Measurements from ENCODE around the gene ADAMTS12.
"Not testable (repeated sequence)": the region's sequence is repeated elsewhere in the genome, so short reads cannot be mapped to it uniquely, and the experiment has no call there.

ADAMTS12 gene

DNA sequence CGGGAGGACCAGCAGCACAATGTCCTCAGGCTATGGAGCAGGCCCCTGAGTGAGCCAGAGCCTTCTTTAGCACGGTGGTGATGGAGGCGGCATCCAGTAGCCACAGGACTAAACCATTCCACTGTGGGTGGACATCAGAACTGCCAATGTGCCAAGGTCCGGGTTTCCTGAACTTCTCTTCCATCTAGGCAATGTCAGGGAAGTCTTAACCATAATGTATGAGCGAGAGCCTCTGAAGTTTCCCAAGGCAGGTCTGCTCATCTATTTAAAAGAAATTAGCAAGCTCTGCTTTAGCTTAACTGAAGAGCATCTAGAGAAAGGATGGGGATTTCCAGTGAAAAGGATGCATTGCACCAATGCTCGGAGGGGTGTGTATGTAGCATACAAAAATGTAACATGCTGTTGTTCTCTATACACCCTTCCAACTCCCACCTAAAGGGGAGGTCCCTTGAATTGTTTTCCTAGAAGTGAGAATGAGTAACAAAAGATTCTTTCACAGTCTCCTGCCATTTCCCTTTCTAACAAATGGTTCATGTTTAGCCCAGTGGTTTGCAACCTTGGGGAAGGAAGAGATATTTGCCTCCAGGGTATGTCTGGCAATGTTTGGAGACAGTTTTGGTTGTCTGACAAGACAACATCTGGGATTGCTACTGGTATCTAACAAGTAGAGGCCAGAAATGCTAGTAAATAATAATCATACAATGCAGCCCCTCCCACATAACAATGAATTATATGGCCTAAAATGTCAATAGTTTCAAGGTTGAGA lies 38.3 kb upstream of the ADAMTS12 start:
- DNase-seq (ENCODE audit: low read depth): no peak
- TF ChIP-seq, protein P1, sequence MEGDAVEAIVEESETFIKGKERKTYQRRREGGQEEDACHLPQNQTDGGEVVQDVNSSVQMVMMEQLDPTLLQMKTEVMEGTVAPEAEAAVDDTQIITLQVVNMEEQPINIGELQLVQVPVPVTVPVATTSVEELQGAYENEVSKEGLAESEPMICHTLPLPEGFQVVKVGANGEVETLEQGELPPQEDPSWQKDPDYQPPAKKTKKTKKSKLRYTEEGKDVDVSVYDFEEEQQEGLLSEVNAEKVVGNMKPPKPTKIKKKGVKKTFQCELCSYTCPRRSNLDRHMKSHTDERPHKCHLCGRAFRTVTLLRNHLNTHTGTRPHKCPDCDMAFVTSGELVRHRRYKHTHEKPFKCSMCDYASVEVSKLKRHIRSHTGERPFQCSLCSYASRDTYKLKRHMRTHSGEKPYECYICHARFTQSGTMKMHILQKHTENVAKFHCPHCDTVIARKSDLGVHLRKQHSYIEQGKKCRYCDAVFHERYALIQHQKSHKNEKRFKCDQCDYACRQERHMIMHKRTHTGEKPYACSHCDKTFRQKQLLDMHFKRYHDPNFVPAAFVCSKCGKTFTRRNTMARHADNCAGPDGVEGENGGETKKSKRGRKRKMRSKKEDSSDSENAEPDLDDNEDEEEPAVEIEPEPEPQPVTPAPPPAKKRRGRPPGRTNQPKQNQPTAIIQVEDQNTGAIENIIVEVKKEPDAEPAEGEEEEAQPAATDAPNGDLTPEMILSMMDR (IDR thresholded peaks at IDR 0.05; ENCODE audit: low read depth, low read length, missing control alignments): no peak

DNA sequence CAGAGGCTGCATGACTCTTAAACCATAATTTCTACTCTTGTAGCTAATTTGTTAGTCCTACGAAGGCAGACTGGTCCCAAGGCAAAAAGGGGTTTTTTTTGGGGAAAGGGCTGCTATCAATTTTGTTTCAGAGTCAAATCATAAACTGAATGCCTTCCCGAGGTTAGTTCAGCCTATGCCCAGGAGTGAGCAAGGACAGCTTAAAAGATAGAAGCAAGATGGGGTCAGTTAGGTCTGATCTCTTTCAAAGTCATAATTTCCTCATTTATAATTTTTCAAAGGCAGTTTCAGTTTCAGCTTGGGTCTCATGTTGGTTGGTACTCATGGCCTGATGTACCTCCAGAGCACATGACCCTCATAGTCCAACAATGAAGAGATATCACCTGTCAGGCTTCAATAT lies 36.5 kb upstream of the ADAMTS12 start:
- no peak overlapping the region for H3K4me3 ChIP-seq (ENCODE audit: low read depth, low read length)
- TF ChIP-seq, protein P1 (IDR thresholded peaks at IDR 0.05; ENCODE audit: low read depth, low read length, missing control alignments): no peak
- DNase-seq (ENCODE audit: low read depth): no peak

More for the DNA sequence above, 38.3 kb upstream of the ADAMTS12 start:
- no peak overlapping the region for H3K4me3 ChIP-seq (ENCODE audit: low read depth, low read length)

DNA sequence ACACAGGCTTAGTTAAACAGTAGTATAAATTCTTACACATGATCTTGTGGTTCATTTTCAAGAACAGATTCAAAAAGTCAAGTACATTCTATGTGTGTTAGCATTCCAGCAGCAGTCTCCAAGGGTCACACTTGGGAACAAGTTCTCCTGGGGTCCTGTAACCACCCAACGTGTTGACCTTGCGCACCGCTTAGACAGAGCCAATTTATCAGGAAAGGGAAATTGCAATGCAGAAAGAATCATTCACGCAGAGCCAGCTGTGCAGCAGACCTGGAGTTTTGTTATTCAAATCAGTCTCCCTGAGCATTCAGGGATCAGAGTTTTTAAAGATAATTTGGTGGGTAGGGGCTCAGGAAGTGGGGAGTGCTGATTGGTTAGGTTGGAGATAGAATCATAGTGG lies 35.9 kb upstream of the ADAMTS12 start:
- no peak overlapping the region for H3K4me3 ChIP-seq (ENCODE audit: low read depth, low read length)
- DNase-seq (ENCODE audit: low read depth): no peak
- TF ChIP-seq, protein P1 (IDR thresholded peaks at IDR 0.05; ENCODE audit: low read depth, low read length, missing control alignments): no peak

DNA sequence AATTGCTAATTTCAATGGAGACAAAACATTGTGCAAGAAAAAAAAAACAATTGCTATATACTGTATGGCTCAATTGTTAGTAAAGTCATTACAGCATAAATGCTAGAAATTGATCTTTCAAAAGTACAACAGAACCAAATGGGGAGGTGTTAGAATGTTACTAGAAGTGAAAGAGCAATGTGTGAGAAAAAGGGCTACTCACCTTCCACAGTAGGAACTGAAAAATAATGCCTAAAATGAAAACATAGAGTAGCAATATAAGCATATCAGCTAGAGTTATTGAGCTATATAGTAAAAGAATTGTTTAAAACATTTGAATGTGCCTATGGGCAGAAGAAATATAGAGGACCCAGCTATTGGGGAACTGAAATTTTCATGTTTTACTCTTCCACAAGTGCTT lies 33.5 kb upstream of the ADAMTS12 start:
- no peak for DNase-seq (ENCODE audit: low read depth)
- TF ChIP-seq, protein P1 (IDR thresholded peaks at IDR 0.05; ENCODE audit: low read depth, low read length, missing control alignments): no peak
- H3K4me3 ChIP-seq (ENCODE audit: low read depth, low read length): no peak overlapping the region

DNA sequence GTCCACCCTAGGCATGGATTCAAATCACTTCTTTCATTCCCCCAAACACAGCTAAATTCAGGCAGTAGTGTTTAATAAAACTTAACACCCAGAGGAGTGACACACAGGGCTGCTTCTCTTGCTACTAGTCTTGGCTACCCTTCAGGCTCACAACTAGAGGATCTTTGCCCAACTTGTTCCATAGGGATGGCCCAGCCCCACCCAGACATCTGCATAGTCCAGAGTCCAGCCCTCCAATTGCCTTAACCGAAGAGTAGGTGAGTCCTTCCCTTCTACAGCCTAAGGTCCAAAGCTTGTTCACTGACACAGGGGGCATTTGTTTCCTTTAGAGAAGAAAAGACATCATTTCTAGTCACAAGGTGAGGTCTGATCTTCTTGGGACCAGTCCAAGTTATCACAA lies 29.2 kb upstream of the ADAMTS12 start:
- TF ChIP-seq, protein P1 (IDR thresholded peaks at IDR 0.05; ENCODE audit: low read depth, low read length, missing control alignments): no peak
- DNase-seq (ENCODE audit: low read depth): no peak
- no peak overlapping the region for H3K4me3 ChIP-seq (ENCODE audit: low read depth, low read length)

DNA sequence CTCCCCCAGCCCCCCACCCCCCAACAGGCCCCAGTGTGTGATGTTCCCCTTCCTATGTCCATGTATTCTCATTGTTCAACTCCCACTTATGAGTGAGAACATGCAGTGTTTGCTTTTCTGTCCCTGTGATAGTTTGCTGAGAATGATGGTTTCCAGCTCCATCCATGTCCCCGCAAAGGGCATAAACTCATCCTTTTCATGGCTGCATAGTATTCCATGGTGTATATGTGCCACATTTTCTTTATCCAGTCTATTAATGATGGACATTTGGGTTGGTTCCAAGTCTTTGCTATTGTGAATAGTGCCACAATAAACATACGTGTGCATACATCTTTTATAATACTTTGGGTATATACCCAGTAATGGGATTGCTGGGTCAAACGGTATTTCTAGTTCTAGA lies 23.1 kb upstream of the ADAMTS12 start:
- DNase-seq (ENCODE audit: low read depth): not testable (repeated sequence)

DNA sequence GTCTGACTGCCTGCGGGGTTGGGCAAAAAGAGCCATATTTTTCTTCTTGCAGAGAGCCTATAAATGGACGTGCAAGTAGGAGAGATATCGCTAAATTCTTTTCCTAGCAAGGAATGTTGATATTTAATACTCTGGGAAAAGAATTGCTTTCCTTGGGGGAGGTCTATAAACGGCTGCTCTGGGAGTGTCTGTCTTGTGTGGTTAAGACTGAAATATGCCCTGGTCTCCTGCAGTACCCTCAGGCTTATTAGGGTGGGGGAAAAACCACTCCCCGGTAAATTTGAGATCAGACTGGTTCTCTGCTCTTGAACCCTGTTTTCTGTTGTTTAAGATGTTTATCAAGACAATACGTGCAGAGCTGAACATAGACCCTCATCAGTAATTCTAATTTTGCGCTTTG lies 14.5 kb upstream of the ADAMTS12 start:
- not testable (repeated sequence) for DNase-seq (ENCODE audit: low read depth); H3K4me3 ChIP-seq (ENCODE audit: low read depth, low read length)

More for the DNA sequence above, 23.1 kb upstream of the ADAMTS12 start:
- not testable (repeated sequence) for H3K4me3 ChIP-seq (ENCODE audit: low read depth, low read length)

DNA sequence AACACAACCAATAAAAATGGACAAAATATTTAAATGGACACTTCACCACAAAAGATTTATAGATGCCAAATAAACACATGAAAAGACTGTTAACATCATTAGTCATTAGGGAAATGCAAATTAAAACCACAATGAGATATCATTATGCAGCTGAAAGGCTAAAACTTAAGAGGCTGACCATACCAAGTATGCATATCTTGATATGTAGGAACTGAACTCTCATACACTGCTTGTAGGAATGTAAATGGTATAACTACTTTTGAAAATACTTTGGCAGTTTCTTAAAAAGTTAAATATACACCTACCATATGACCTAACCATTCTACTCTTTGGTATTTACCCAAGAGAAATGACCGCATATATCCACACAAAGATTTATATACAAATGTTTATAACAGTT lies 13.6 kb upstream of the ADAMTS12 start:
- TF ChIP-seq, protein P1 (IDR thresholded peaks at IDR 0.05; ENCODE audit: low read depth, low read length, missing control alignments): no peak
- no peak overlapping the region for H3K4me3 ChIP-seq (ENCODE audit: low read depth, low read length)
- DNase-seq (ENCODE audit: low read depth): no peak
